ENCODE measurements around the gene TEN1.

TEN1 gene

DNA sequence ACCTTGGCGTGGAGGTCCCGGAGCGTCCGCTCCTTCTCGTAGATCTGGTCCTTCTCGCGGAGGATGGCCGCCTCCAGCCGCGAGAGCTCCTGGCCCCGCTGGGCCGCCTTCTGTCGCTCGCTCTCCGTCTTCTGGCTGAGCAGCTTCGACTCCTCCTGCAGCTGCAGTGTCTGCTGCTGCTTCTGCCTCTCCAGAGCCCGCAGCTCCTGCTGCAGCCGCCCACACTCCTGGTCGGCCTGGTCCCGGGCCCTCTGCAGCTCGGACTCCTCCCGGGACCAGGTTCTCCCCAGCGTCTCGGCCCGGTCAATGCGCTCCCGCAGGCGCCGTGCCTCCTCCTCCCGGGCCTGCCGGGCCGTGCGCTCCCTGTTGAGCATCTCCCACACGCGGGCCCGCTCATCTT is 29.2 kb downstream of the TEN1 start:
- DNase-seq = no peak

DNA sequence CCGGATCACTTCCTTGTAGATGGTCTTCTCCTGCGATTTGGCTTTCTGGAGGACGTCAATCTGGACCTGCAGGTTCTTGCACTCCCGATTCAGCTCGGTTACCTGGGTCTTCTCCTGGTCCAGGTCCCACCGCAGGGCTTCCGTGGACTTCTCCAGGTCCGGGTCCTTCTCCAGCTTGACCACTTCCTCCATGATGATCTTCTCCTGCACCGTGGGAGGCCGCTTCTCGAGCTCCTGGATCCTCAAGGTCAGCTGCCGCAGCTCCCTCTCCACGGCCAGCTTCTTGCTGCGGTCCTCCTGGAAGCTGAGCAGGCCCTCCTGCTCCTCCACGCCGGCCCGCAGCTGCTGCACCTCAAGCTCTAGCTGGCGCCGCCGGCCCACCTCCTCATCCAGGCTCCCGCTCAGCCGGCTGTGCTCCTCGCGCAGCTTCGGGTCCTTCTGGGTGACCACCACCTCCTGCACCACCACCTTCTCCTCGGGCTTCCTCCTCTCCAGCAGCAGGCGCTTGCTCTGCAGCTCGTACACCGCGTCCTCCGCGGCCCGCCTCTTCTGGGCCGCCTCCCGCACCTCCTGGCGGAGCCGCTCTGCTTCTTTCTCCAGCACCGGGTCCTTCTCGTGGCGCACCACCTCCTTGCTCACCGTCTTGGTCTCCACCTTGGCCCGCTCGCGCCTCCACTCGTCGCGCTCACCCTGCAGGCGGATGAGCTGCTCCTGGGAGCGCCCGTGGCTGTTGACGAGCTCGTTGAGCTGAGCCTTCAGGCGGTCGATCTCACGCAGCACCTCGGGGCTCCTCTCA is 29.8 kb downstream of the TEN1 start:
- no peak for DNase-seq

DNA sequence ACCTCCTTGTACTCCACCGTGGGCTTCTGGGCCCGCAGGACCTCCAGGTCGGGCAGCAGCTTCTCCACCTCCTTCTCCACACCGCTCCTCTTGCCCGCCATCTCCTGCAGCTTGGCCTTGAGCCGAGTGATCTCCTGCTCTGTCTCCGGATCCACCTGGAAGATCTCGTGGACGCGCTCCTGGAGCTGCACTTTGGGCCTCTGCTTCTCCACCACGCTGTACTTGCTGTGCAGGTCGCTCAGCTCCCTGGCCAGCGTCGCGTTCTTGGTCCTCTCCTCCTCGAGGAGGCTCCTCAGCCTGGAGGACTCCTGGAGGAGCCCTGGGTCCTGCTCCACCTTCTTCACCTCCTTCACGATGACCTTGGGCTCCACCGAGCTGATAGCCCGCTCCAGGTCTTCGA is 30.4 kb downstream of the TEN1 start:
- DNase-seq = no peak

DNA sequence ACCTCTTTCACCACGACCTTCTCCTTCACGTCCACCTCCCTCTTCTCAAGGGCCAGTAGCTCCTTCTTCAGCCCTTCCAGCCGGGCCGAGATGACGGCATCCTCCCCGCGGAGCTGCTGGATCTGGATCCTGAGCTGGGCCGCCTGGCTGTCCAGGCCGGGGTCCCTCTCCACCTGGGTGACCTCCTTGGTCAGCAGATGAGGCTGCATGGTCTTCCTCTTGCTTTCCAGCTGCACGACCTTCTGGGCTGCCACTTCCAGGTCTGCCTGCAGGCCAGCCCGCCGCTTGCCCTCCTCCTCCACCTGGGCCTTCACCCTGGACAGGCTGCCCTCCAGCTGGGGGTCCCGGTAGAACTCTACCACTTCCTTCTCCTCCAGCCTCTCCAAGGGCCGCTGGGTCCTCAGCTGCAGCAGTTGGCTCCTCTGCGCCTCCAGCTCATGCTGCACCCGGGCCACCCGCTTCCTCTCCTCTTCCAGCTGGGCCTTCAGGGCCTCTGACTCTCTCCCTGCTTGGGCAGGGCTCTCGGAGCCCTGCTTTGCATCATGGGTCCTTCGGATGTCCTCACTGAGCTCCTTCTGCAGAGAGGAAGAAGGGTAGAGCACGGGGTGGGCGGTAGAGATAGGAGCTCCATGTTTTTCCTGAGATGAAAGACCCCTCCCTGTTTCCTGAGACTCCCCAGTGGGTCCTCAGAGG is 31.1 kb downstream of the TEN1 start:
- DNase-seq = no peak

DNA sequence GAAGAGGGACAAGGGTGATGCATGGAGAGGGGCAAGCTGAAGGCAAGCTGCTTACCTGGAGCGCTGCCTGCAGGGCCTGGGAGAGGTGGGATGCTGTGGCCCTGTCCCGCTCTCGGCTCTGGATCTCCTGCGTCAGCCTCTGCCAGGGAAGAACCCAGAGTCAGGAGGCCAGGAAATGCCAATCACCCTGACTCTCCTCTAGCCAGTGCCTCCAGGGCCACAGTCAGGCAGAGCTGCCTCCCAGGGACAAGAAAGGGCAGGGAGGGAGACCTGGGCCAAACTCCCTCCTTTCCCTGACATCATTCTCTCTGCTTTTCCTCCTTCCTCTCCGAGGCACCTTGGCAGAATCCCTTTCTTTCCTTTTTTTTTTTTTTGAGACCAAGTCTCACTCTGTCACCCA is 32.9 kb downstream of the TEN1 start:
- no peak for DNase-seq

DNA sequence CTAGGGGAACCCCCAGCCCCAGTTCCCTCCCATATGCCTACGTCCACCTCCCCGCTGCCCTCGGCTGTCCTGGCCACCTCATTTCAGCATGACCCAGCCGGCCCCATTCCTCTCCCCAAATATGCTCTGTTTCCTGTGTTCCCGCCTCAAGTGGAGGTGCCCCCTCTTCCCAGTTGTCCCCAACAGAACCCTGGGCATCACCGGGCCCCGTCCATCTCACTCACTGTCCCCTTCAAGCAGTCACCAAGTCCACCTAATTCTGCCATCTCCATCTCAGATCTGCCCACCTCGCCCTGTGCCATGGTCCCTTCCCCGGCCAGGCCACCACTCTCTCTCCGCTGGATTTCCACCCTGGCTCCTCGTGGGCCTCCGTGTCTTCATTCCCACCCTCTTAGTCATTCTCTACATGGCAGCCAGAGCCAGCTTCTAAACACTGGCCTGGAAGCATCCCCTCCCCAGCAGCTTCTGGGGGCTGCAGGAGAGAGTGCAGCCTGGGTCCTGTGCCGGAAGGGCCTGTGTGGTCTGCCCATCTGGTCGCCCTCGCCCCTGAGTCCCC is 34.4 kb downstream of the TEN1 start:
- DNase-seq = no peak

DNA sequence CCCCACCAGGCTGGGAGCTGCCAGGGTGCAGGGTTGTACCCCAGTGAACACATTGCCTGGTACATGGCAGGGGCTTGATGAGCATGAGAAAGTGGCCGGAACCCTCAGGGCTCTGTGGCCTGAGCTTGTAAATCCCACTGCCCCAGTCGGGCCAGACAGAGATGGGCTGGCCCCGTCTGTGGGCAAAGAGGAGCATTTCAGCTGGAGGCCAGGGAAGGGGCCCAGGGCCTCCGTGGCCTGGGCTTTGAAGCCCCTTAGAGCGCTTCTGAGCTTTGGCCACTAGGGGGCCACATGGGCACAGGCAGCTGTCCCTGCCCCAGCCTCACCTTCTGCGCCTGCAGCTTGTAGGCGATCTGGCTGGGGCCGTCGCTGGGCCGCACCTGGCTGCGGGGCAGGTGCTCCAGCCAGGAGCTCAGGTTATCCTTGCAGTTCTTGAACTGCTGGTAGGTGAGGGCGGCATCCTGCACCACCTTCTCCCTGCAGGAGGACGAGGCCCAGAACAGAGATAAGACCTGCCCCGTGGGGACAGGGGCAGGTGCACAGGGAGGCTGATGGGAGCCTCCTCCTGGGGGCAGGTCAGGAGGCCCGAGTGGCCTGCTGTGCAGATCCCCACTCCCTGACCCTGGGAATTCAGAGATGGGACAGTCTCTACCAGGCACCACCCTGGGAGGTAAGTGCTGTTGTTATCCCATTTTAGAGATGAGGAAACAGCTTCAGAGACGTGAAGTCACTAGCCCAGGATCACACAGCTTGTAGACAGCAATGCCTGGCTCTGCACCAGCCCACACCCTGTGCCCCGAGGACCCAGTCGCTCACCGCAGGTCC is 35.3 kb downstream of the TEN1 start:
- DNase-seq = peak; percentile 74

DNA sequence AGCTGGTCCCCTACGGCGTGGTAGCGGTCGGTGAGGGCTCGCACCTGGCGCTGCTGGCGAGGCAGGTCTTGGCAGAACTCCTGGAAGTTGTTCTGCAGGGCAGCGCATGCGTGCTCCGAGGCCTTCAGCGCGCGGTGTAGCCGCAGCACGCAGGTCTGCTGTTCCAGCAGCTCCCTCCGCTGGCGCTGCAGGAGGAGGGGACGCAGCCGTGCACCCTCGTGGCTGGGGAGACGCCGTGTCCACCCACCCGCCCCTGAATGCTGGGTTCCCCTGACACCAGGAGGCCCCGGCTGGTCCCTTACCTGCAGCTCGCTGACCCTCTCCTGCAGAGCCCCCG is 35.9 kb downstream of the TEN1 start:
- DNase-seq = peak; percentile 78

DNA sequence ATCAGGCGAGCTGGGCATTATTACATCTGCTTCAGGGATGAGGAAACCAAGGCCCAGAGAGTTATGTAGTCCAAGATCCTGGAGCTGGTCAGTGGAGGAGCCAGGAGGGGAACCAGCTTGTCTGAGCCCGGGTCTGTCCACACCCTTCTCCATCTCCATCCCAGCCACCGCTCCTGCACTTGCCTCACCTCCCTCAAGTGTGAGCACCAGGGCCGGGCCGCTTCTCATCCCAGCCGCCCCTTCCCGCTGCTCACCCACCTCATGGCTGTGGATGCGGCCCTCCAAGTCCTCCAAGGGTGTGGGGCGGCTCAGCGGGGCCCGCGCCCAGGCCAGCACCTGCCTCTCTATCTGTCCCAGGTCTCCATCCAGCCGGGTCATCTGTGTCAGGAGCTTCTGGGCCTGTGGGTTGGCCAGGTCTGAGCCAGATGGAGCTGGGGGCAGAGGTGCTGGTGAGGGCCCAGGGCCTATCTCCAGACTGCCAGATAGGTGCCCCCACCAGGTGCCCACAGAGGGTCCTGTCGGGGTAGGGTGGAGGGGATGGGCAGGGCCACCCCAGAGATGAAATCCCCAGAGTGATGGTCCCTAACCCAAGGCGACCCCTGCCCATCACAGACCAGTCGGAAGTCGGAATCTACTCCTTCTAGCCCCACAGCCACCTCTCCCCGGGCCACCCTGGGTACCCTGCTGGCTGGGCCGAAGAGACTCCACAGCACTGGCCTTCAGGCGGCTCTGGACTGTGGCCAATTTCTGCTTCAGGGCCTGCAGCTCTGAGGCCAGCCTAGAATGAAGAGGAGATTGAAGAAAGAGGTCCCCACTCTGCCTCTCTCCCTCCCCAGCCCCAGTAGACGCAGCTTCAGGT is 38.7 kb downstream of the TEN1 start:
- no peak for DNase-seq

DNA sequence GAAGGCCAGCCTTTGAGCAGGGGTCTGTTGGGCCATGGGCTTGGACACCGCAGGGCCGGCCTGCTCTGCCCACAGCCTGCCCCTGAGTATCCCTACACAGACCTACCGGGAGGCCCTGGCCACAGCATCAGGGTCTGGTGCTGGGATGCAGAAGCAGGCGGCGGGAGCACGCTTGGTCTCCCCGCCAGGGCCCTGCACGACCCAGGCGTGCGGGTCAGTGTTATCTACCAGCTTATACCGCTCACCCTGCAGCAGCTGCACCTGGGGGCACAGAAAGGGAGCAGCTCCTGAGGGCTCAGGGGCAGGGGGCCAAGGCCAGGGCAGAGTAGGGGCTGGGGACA is 39.3 kb downstream of the TEN1 start:
- DNase-seq = no peak

DNA sequence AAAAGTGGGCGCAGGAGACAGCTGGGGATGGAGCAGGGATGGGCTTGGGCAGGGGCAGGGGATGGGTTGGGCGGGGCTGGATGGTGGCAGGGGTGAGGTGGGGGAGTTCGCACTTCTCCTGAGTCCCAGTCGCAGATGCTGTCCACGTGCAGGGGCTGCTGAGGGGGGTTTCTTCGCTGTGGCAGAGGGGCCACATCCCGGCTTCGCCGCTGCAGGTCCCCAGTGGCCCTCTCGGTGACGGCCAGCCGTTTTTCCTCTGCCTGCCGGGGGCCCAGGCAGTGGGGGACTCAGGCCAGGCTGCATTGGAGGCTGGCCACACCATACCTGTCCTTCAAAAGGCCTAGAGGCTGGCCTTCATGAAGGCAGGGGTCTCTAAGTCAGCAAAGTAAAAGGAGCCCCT is 39.8 kb downstream of the TEN1 start:
- DNase-seq = no peak

DNA sequence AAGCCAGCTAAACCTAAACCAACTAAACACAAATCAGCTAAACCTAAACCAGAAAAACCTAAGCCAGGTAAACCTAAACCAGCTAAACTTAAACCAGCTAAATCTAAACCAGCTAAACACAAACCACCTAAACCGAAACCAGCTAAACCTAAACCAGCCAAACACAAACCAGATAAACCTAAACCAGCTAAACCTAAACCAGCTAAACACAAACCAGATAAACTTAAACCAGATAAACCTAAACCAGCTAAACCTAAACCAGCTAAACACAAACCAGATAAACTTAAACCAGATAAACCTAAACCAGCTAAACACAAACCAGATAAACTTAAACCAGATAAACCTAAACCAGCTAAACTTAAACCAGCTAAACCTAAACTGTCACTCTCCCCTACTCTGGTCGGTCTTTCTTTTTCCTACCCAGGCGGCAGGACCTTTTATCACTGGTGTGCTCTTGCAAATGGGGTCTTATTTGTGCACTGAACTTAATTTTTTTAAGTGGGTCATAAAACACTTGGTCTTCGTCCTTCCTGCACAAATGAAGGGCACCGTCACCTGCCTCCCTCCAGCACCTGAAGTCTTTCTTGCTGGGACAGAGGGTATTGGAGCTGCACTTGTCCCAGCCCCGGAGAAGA is 40.9 kb downstream of the TEN1 start:
- no peak for DNase-seq

DNA sequence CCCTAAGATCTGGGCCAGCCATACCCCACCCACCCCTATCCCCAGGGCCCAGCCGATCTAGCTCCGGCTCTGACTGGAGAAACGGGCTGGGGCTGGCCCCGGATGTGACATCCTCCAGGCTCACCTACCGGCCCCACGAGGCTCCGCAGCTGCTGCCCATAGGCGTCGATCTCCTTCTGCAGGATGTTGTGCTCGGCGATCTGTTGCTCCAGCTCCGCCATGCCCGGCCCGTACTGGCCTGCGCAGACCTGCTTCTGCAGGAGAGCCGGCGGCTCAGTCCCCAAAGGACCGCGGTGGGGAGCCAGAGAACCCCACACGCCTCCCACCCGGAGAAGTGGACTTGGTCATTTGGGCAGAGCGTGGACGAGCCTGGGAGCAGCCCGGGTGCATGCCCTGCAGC is 43.2 kb downstream of the TEN1 start:
- no peak for DNase-seq

DNA sequence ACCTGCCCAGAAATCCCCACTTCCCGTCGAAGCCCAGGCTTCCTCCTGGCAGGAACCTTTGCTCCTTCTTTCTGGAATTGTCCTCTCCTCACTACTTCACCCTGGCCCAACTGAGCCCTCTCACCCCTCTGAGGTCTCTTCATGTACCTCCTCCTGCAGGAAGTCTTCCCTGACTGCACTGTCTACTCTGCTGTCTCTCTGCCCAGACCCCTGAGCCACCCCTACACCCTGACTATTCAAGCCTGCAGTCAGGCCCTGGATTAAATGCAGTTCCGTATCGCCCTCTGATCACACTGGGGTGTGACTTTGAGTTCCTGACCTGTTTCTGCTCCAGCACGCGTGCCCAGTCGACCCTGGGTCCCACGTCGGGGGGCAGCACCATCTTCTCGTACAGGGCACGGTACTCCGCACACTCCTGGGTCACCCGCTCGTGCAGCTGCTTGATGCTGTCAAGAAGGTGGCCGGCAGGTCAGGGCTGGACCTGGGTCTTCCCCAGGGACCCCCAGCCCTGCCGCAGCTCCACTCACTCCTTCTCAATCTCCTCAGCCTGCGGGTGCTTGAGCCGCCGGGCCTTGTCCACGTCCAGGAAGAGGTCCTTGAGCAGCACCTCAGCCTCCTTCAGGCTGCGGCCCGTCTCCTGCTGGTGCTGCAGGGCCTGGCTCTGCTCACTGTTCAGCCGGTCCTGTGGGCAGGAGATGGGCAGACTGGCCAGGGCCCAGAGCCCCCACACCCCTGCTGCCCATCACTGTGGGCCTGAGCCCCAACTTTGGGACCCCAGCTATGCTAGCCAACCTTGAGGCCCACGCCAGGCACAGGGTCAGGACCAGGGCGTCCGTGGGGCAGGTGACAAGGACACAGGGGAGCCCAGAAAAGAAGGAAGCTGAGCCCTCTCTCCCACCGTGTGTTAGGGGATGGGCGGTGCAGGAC is 44.2 kb downstream of the TEN1 start:
- DNase-seq = no peak

DNA sequence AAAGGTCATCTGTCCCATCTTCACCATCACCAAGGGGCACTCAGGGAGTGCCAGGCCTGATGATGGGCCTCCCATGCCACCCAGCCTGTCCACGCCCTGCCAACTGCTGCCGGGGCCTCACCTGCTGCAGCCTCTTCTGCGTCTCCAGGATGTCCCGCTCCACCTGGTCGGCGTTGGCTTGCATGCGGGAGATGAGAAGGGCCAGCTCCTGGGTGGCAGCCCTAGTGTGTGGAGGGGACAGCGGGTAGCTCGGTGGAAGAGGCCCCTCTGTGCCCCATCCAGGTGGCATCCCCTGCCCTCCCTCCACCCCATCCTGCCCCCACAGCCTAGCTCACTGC is 44.8 kb downstream of the TEN1 start:
- no peak for DNase-seq

DNA sequence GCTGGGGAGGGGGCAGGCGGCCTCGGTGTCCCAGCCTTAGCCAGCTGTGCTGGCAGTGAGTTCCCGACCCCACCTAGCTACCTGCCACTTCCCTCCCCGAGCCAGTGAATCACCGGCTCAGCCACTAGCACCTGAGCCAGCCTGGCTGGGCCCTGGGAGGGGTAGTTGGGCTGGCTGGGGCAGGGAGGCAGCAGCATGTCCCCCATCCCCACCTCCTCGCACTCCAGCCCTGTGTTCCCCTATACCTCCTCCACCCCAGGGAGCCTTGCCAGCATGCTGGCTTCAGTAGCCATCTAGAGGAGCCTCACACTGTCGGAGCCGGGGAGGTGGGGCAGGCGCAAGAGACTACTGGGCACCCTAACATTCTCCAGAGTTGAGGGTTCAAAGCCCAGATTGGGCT is 45.3 kb downstream of the TEN1 start:
- DNase-seq = no peak

DNA sequence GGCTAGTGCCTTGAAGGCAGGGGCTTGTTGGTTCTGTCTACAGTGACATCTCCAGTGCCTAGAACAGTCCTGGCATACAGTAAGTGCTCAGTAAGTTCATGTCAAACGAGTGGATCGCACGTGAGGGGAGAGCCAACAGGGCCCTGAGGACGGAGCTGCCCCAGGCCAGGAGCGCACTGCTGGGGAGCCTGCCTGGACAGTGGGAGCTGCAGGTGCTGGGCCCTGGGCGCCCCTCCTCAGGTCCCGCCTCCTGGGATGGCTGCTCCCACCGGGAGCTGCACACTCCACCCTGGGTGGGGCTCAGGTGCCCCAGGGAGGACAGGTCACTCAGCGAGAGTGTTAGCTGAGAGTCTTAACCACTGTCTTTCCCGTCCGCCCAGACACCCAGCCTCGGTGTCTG is 46.3 kb downstream of the TEN1 start:
- DNase-seq = no peak

DNA sequence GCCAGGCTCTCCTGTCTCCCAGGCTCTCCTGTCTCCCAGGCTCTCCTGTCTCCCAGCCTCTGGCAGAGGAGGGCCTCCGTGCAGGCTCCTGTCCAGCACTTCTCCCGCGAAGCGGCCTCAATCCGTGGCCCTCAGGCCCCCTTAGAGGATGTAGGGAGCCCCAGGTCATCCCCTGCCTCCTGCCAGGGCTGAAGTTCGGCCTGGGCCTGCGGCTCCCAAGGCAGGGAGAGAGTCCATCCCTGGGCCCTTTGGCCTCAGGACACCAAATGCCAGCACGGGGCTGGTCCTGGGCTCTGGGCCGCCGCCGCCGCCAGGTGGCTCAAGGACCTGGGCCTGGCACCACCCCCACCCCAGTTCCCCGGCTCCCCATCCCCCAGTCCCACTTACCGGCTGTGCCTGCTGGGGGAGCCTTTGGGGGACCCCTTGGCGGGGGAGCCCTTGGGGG is 47.7 kb downstream of the TEN1 start:
- no peak for DNase-seq

DNA sequence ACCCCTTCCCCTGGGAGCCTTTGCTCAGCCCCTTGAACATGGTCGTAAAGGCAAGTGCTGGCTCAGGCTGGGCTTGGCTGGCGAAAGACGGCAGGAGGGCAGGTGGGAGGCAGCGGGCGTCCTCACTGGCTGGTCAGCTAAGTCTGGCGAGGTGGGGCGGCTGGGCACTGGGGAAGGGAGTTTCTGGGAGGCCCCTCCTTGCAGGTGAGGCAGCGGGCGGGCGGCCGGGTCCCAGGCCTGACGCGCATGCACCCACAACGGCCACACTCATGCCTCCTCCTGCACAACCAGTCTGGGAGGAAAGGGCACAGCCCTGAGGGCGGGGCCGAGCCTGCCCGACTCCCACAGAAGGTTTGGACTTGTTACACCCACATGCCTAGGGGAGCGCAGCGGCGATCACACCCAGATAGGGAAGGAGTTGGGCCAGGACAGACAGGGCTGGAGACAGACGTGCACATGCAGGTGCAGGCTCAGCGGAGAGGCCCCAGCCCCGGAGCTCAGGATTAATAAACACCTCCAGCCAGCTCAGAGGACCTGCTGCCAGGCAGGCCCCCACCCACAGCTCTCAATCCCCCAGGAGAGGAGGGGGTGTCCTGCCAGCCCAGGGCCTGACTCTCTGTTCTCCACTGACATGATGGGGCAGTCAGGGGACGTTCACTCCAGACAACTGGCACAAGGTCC is 48.3 kb downstream of the TEN1 start, which contains the start of gene EVPL:
EVPL (minus strand) TSS at position 148 of the 681 bp plus-strand sequence; CDS start at position 40, 108 bp downstream.
- DNase-seq = no peak

DNA sequence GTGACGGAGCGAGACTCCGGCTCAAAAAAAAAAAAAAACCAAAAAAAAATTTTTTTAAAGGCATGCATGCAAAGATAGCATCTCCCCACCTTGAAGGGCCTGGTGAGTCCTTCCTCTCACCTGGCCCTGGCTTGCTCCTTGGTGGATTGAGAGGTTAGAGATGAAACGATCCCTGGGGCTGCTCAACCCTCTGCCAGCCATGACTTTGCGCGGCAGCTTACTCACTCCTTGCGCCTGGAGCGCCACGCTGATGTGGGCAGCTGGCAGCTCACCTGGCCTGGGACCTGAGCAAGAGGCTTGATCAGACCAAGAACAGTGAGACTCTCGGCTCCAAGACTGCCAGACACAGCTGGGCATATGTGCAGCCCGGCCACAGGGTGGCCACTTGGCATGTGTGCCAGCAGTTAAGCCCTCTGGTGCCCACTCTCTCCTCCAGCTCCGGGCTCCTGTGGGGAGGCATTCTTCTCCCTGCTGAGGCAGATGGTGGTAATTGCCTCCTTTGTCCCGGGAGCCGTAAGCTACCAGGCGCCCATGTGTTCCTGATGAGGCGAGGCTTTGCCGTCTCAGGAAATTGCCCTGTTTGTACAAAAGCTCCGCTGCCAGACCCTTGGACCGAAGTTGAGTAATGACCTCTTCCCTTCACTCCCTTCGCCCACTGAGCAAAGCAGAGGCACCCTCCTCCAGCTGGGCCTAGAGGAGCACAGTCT is 53.2 kb downstream of the TEN1 start:
- no peak for DNase-seq

All from NCI-H1105 treated with DMSO at 0.1 percent for 48 hours (cell line).